HAP-1 (cell line): ENCODE results near the gene HIBCH.
"Not testable (repeated sequence)": the region's sequence is repeated elsewhere in the genome, so short reads cannot be mapped to it uniquely, and the experiment has no call there.

Experiments
- DNase-seq, 2 experiments: peaks; one replicate each; pipeline ENCODE4 v3.0.0-alpha.2; 2016 to 2020; ENCODE audit warnings: low spot score in 2 of 2
- H3K27me3 ChIP-seq: fragments of 250-450 bp; sonication (Bioruptor Pico); 2 replicates; pipeline ENCODE4 v1.5.1; 2020; ENCODE audit warnings: low read depth, mild to moderate bottlenecking, moderate library complexity
- H3K36me3 ChIP-seq: fragments of 250-450 bp; sonication (Bioruptor Pico); replicated peaks from 2 replicates; pipeline ENCODE4 v1.5.1; 2020; ENCODE audit warnings: mild to moderate bottlenecking
- H3K4me1 ChIP-seq: fragments of 250-450 bp; sonication (Bioruptor Pico); 2 replicates; pipeline ENCODE4 v1.5.1; 2020; ENCODE audit warnings: mild to moderate bottlenecking
- H3K4me3 ChIP-seq: fragments of 250-450 bp; sonication (Bioruptor Pico); 2 replicates; pipeline ENCODE4 v1.5.1; 2020; ENCODE audit warnings: mild to moderate bottlenecking, moderate library complexity
- H3K9me3 ChIP-seq: fragments of 250-450 bp; sonication (Bioruptor Pico); 2 replicates; pipeline ENCODE4 v1.5.1; 2020; ENCODE audit warnings: mild to moderate bottlenecking, moderate library complexity
- in situ Hi-C: fragments of 300-500 bp; cut with MboI; formaldehyde crosslinking; loops from 3 replicates; pipeline ENCODE4 v1.14.3; 2020; ENCODE audit warnings: low sequenced_read_pairs, inconsistent platforms, mixed read lengths

Gene HIBCH

GRCh38 chr2:190353537-190353899 is 33.9 kb upstream of the HIBCH start:
- Histone ChIP-seq H3K36me3 (no peaks in the 10 kb centered on the region), H3K4me1 (no peaks in the 10 kb centered on the region), H3K27me3 (no peaks in the 10 kb centered on the region), H3K9me3 (no peaks in the 10 kb centered on the region), H3K4me3 (no peak overlapping the region)
- in situ Hi-C loops: no loop called here
- no peak for DNase-seq

GRCh38 chr2:190352668-190353536 is 33.3 kb upstream of the HIBCH start:
- Histone ChIP-seq H3K27me3 (no peaks in the 10 kb centered on the region), H3K4me1 (no peaks in the 10 kb centered on the region), H3K4me3 (no peak overlapping the region), H3K9me3 (no peaks in the 10 kb centered on the region), H3K36me3 (no peaks in the 10 kb centered on the region)
- DNase-seq: no peak
- in situ Hi-C loops: no loop called here

GRCh38 chr2:190351955-190352354 is 32.3 kb upstream of the HIBCH start:
- Histone ChIP-seq H3K36me3 (no peaks in the 10 kb centered on the region), H3K9me3 (no peaks in the 10 kb centered on the region), H3K4me3 (no peak overlapping the region), H3K4me1 (no peaks in the 10 kb centered on the region), H3K27me3 (no peaks in the 10 kb centered on the region)
- in situ Hi-C loops: no loop called here
- no peak for DNase-seq

GRCh38 chr2:190350371-190350770 is 30.7 kb upstream of the HIBCH start:
- no peaks in the 10 kb centered on the region; the same call in 1 of the 2 replicates for H3K4me1 ChIP-seq
- no peaks in the 10 kb centered on the region for H3K36me3 ChIP-seq
- no peaks in the 10 kb centered on the region for H3K9me3 ChIP-seq
- in situ Hi-C loops: no loop called here
- H3K4me3 ChIP-seq: no peak overlapping the region
- no peak for DNase-seq
- H3K27me3 ChIP-seq: no peaks in the 10 kb centered on the region

- H3K4me3 ChIP-seq: peak overlapping the region; percentile 29
- in situ Hi-C loops: no loop called here
- H3K9me3 ChIP-seq: no peaks in the 10 kb centered on the region
- peaks cover 24% of the 10 kb centered on the region for H3K4me1 ChIP-seq
- no peaks in the 10 kb centered on the region for H3K27me3 ChIP-seq
- peak; percentile 32 to 44 for DNase-seq
- H3K36me3 ChIP-seq: no peaks in the 10 kb centered on the region
These were observed 24.7 kb upstream of the HIBCH start for GRCh38 chr2:190344276-190344827.

- Histone ChIP-seq H3K4me1 (peaks cover 24% of the 10 kb centered on the region), H3K36me3 (no peaks in the 10 kb centered on the region), H3K27me3 (no peaks in the 10 kb centered on the region), H3K9me3 (no peaks in the 10 kb centered on the region), H3K4me3 (peak within 1 kb of the TSS; percentile 29)
- in situ Hi-C loops: no loop called here
- peak in 1 of 2 experiments; percentile 63 for DNase-seq
These were observed 24.1 kb upstream of the HIBCH start, which contains the start of gene INPP1 for GRCh38 chr2:190343536-190344275. TSS of gene INPP1 (plus strand) at chr2:190343589. CDS start at chr2:190360103, 16,514 bp downstream.

- Histone ChIP-seq H3K4me3 (no peak overlapping the region), H3K9me3 (no peaks in the 10 kb centered on the region), H3K36me3 (no peaks in the 10 kb centered on the region), H3K4me1 (peaks cover 24% of the 10 kb centered on the region), H3K27me3 (no peaks in the 10 kb centered on the region)
- in situ Hi-C loops: no loop called here
- DNase-seq: peak in 1 of 2 experiments; percentile 32
These were observed 23.5 kb upstream of the HIBCH start for GRCh38 chr2:190343089-190343535.

- peaks cover 24% of the 10 kb centered on the region for H3K4me1 ChIP-seq
- no peaks in the 10 kb centered on the region for H3K9me3 ChIP-seq
- in situ Hi-C loops: no loop called here
- H3K4me3 ChIP-seq: no peak overlapping the region
- no peaks in the 10 kb centered on the region for H3K27me3 ChIP-seq
- H3K36me3 ChIP-seq: no peaks in the 10 kb centered on the region
- DNase-seq: no peak
These were observed 23.0 kb upstream of the HIBCH start for GRCh38 chr2:190342611-190343010.

- peak in 1 of 2 experiments; percentile 46 for DNase-seq
- Histone ChIP-seq H3K36me3 (no peaks in the 10 kb centered on the region), H3K4me3 (no peak overlapping the region), H3K9me3 (0 out of 2 replicates have a peak, but pooled peaks cover 3% of the 10 kb centered on the region), H3K4me1 (peaks cover 24% of the 10 kb centered on the region), H3K27me3 (no peaks in the 10 kb centered on the region)
- in situ Hi-C loops: no loop called here
These were observed 20.7 kb upstream of the HIBCH start for GRCh38 chr2:190340369-190340768.

GRCh38 chr2:190339394-190339793 is 19.8 kb upstream of the HIBCH start:
- DNase-seq: no peak
- Histone ChIP-seq H3K27me3 (no peaks in the 10 kb centered on the region), H3K9me3 (0 out of 2 replicates have a peak, but pooled peaks cover 3% of the 10 kb centered on the region), H3K4me3 (no peak overlapping the region), H3K36me3 (no peaks in the 10 kb centered on the region), H3K4me1 (peaks cover 16% of the 10 kb centered on the region)
- in situ Hi-C loops: no loop called here

GRCh38 chr2:190338453-190338852 is 18.8 kb upstream of the HIBCH start:
- in situ Hi-C loops: no loop called here
- 0 out of 2 replicates have a peak, but pooled peaks cover 3% of the 10 kb centered on the region for H3K9me3 ChIP-seq
- no peaks in the 10 kb centered on the region for H3K36me3 ChIP-seq
- no peak for DNase-seq
- peaks cover 12% of the 10 kb centered on the region for H3K4me1 ChIP-seq
- H3K27me3 ChIP-seq: no peaks in the 10 kb centered on the region
- no peak overlapping the region for H3K4me3 ChIP-seq

- H3K4me3 ChIP-seq: no peak overlapping the region
- no peaks in the 10 kb centered on the region for H3K27me3 ChIP-seq
- no peak for DNase-seq
- no peaks in the 10 kb centered on the region for H3K36me3 ChIP-seq
- in situ Hi-C loops: no loop called here
- peaks cover 7% of the 10 kb centered on the region for H3K4me1 ChIP-seq
- 0 out of 2 replicates have a peak, but pooled peaks cover 3% of the 10 kb centered on the region for H3K9me3 ChIP-seq
These were observed 16.8 kb upstream of the HIBCH start for GRCh38 chr2:190336420-190336819.

GRCh38 chr2:190335584-190335983 is 16.0 kb upstream of the HIBCH start:
- H3K4me1 ChIP-seq, DNase-seq, H3K36me3 ChIP-seq, H3K27me3 ChIP-seq, in situ Hi-C loops, H3K4me3 ChIP-seq, H3K9me3 ChIP-seq: not testable (repeated sequence)

- no peak overlapping the region for H3K4me3 ChIP-seq
- 0 out of 2 replicates have a peak, but pooled peaks cover 3% of the 10 kb centered on the region for H3K9me3 ChIP-seq
- H3K27me3 ChIP-seq: no peaks in the 10 kb centered on the region
- in situ Hi-C loops: no loop called here
- no peak for DNase-seq
- H3K36me3 ChIP-seq: no peaks in the 10 kb centered on the region
- no peaks in the 10 kb centered on the region for H3K4me1 ChIP-seq
These were observed 15.6 kb upstream of the HIBCH start for GRCh38 chr2:190335225-190335559.
